SK-N-MC (cell line): ENCODE data around the gene FAM81A.

Experiments
- EZH2 ChIP-seq: fragments of 200-600 bp; sonication (generic); IDR thresholded peaks from one replicate; pipeline ENCODE4 v1.6.1; 2017; ENCODE audit warnings: antibody characterized with exemption
- FOXP2 ChIP-seq: optimal IDR thresholded peaks from 2 replicates; pipeline ENCODE3; 2011; ENCODE audit warnings: mild to moderate bottlenecking, moderate library complexity; ENCODE audit not compliant: insufficient read depth; ENCODE audit errors: extremely low read length, control extremely low read depth
- POLR2AphosphoS5 ChIP-seq: IDR thresholded peaks from 2 replicates; pipeline ENCODE4 v1.6.1; 2012; ENCODE audit warnings: mild to moderate bottlenecking, low read depth, low read length, borderline replicate concordance

- TF ChIP-seq POLR2AphosphoS5 (no peak), EZH2 (no peak), FOXP2 (no peak)
These were observed 94.9 kb downstream of the FAM81A start for GRCh38 chr15:59532770-59533379.
